ENCODE data around the gene AMBP. TPM values are rescaled to one million over a fixed set of nuclear protein-coding genes. Genes with fewer than 3 reads are reported as not detected.
A peak's percentile ranks its signal among the peaks of the same experiment; 100 is the strongest.

Gene AMBP
- total RNA-seq, 2 experiments from 2014 or later: not detected

GRCh38 chr9:114102484-114102883 lies 24.4 kb upstream of the AMBP start:
- POLR2A ChIA-PET: interaction anchor here (0.7 kb wide), 1 partner anchor 13 kb away, joined by 6 read pairs; no protein-coding TSS in a partner anchor
- no peak for DNase-seq
- H3K4me3 Mint-ChIP-seq: no peak overlapping the region
- H3K36me3 Mint-ChIP-seq: no peaks in the 10 kb centered on the region
- peaks cover 45% of the 10 kb centered on the region for H3K27me3 Mint-ChIP-seq
- no peak for ATAC-seq (ENCODE audit: low read depth)
- H3K27ac Mint-ChIP-seq: no peak overlapping the region
- no peaks in the 10 kb centered on the region for H3K4me1 Mint-ChIP-seq
- H3K9me3 Mint-ChIP-seq: peaks cover 2% of the 10 kb centered on the region

- no peak for ATAC-seq (ENCODE audit: low read depth)
- Mint-ChIP-seq H3K4me1 (peaks cover 1% of the 10 kb centered on the region), H3K9me3 (peaks cover 2% of the 10 kb centered on the region), H3K36me3 (no peaks in the 10 kb centered on the region), H3K4me3 (no peak overlapping the region), H3K27ac (no peak overlapping the region), H3K27me3 (peaks cover 52% of the 10 kb centered on the region)
- POLR2A ChIA-PET: no interaction called here
- no peak for DNase-seq
Measured at GRCh38 chr9:114100536-114100935, 22.4 kb upstream of the AMBP start.

DNA sequence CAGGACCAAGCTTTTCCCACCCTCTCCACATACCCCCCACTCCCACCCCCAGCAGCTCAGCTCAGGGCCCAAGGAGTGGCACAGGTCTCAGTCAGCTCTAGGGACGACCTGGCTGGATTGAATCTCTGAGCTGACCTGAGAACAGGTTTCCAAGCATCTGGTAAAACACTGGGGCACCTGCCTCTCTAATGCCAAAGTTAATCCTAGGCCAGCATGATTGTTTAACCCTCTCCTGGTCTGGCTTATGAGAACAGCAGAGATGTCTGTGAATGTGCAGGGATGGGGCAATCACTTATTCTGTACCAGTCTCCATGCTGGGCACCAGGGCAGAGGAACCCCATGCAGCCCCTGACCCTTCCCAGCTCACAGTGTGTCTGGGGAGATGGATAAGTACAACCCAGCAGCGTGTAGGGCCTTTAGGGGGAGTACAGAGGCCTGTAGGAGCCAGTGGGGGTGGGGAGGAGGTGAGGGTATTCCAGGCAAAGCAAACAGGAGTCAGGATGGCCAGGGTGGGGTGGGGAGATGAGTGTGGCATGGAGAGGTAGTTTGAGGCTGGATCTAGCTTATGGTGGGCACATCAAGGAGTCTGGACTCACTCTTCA lies 21.7 kb upstream of the AMBP start:
- Mint-ChIP-seq H3K27me3 (peaks cover 46% of the 10 kb centered on the region), H3K4me3 (no peak overlapping the region)

GRCh38 chr9:114098936-114099668 lies 21.0 kb upstream of the AMBP start, which contains the start of gene KIF12:
KIF12 (minus strand) TSS chr9:114099292; CDS start chr9:114099276, 16 bp downstream.
- H3K9me3 Mint-ChIP-seq: peaks cover 2% of the 10 kb centered on the region
- no peak for DNase-seq
- POLR2A ChIA-PET: no interaction called here
- H3K36me3 Mint-ChIP-seq: no peaks in the 10 kb centered on the region
- no peak within 1 kb of the TSS for H3K27ac Mint-ChIP-seq
- H3K4me1 Mint-ChIP-seq: peaks cover 1% of the 10 kb centered on the region
- H3K27me3 Mint-ChIP-seq: peaks cover 44% of the 10 kb centered on the region
- no peak within 1 kb of the TSS for H3K4me3 Mint-ChIP-seq
- ATAC-seq (ENCODE audit: low read depth): no peak

More for the DNA sequence above, 21.7 kb upstream of the AMBP start:
- H3K4me1 Mint-ChIP-seq: peaks cover 1% of the 10 kb centered on the region
- no peak overlapping the region for H3K27ac Mint-ChIP-seq
- H3K36me3 Mint-ChIP-seq: no peaks in the 10 kb centered on the region
- POLR2A ChIA-PET: no interaction called here
- DNase-seq (no peak), ATAC-seq (ENCODE audit: low read depth) (no peak)
- H3K9me3 Mint-ChIP-seq: peaks cover 2% of the 10 kb centered on the region

DNA sequence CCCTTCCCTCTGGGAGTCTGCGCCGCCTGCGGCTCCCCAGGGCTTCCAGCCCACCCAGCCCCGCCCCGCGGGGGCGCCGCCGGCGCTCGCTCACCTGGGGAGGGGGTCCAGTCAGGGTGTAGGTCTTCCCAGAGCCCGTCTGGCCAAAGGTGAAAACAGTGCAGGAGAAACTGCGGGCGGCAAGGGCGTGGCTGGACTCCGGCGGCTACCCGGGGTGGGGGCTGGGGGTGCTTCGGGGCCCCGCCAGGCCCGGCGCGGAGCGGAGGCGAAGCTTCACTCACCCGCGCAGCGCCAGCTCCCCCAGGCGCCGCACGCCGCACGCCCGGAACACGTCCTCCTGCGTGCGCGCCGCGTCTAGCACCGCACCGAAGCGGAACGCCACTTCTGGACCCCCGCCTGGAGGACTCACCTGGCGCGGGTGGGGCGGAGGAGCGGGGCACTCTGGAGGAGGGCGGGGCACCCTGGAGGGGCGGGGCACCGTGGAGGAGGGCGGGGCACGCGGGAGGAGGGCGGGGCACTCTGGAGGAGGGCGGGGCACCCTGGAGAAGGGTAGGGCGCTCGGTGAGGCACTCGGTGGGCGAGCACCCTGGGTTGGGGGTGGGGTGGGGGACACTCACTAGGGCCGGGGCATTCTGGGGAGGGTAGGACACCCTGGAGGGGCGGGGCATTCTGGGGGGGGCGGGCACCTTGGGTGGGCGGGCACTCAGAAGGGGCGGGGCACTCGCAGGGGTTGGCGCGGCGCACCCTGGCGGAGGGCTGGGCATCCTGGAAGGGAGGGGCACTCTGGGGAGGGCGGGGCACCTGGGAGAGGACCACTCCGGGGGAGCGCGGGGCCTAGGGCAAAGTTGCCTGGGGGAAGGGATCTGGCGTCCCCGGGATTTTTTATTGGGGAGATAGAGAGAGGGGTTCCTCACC lies 20.2 kb upstream of the AMBP start:
- peak; percentile 65 for ATAC-seq (ENCODE audit: low read depth)
- Mint-ChIP-seq H3K4me3 (no peak overlapping the region), H3K27ac (no peak overlapping the region), H3K36me3 (no peaks in the 10 kb centered on the region), H3K9me3 (peaks cover 2% of the 10 kb centered on the region), H3K27me3 (peaks cover 36% of the 10 kb centered on the region), H3K4me1 (peaks cover 1% of the 10 kb centered on the region)
- POLR2A ChIA-PET: no interaction called here
- peak; percentile 49 for DNase-seq

GRCh38 chr9:114097613-114098020 lies 19.5 kb upstream of the AMBP start:
- POLR2A ChIA-PET: no interaction called here
- DNase-seq: no peak
- Mint-ChIP-seq H3K36me3 (no peaks in the 10 kb centered on the region), H3K27me3 (peaks cover 32% of the 10 kb centered on the region), H3K27ac (no peak overlapping the region), H3K4me3 (peak overlapping the region; percentile 1), H3K4me1 (peaks cover 1% of the 10 kb centered on the region), H3K9me3 (peaks cover 2% of the 10 kb centered on the region)
- ATAC-seq (ENCODE audit: low read depth): no peak

DNA sequence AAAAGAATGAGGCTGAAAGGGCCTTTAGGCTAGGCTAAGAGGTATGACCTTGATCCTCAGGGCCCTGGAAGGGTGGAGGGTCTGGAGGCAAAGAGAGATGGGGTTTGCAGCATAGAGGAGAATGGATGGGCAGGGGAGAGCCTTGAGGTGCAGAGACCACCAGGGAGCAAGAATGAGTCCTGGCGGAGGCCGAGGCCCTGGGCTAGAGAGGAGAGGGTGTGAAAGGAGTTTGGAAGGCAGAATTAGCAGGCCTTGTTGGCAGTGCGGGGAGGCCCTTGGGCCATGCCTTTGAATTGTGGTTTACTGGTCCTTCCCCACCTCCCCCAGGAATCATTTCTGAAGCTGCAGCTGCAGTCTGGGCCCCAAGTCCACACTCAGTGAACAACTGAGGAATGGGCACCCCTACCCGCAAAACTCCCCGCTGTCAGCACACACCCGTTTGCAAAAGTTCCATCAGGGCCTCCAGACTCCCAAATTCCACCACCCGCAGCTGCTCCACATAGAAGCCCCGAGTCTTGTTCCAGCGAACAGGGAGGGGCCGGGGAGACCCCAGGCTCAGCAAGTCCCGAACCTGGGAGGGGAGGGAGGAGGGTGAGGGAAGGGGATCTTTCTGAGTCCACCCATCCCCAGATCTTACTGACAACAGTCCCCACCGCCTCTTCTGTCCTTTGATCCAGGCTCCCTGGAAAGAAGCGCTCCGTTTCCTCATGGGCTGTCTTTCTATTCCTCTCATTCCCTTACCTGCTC lies 18.9 kb upstream of the AMBP start:
- Mint-ChIP-seq H3K4me3 (no peak overlapping the region), H3K36me3 (no peaks in the 10 kb centered on the region), H3K27me3 (peaks cover 30% of the 10 kb centered on the region), H3K9me3 (peaks cover 2% of the 10 kb centered on the region), H3K27ac (no peak overlapping the region), H3K4me1 (peaks cover 1% of the 10 kb centered on the region)
- POLR2A ChIA-PET: no interaction called here
- DNase-seq: no peak
- no peak for ATAC-seq (ENCODE audit: low read depth)

GRCh38 chr9:114096041-114096511 lies 18.0 kb upstream of the AMBP start:
- peaks cover 28% of the 10 kb centered on the region for H3K27me3 Mint-ChIP-seq
- H3K27ac Mint-ChIP-seq: no peak overlapping the region
- ATAC-seq (ENCODE audit: low read depth) (no peak), DNase-seq (no peak)
- no peaks in the 10 kb centered on the region for H3K9me3 Mint-ChIP-seq
- no peaks in the 10 kb centered on the region for H3K36me3 Mint-ChIP-seq
- H3K4me1 Mint-ChIP-seq: peaks cover 1% of the 10 kb centered on the region
- no peak overlapping the region for H3K4me3 Mint-ChIP-seq
- POLR2A ChIA-PET: no interaction called here

GRCh38 chr9:114094971-114095370 lies 16.9 kb upstream of the AMBP start:
- ATAC-seq (ENCODE audit: low read depth) (no peak), DNase-seq (no peak)
- H3K36me3 Mint-ChIP-seq: no peaks in the 10 kb centered on the region
- H3K27me3 Mint-ChIP-seq: peaks cover 25% of the 10 kb centered on the region
- no peak overlapping the region for H3K27ac Mint-ChIP-seq
- POLR2A ChIA-PET: no interaction called here
- H3K4me3 Mint-ChIP-seq: no peak overlapping the region
- no peaks in the 10 kb centered on the region for H3K9me3 Mint-ChIP-seq
- peaks cover 1% of the 10 kb centered on the region for H3K4me1 Mint-ChIP-seq

DNA sequence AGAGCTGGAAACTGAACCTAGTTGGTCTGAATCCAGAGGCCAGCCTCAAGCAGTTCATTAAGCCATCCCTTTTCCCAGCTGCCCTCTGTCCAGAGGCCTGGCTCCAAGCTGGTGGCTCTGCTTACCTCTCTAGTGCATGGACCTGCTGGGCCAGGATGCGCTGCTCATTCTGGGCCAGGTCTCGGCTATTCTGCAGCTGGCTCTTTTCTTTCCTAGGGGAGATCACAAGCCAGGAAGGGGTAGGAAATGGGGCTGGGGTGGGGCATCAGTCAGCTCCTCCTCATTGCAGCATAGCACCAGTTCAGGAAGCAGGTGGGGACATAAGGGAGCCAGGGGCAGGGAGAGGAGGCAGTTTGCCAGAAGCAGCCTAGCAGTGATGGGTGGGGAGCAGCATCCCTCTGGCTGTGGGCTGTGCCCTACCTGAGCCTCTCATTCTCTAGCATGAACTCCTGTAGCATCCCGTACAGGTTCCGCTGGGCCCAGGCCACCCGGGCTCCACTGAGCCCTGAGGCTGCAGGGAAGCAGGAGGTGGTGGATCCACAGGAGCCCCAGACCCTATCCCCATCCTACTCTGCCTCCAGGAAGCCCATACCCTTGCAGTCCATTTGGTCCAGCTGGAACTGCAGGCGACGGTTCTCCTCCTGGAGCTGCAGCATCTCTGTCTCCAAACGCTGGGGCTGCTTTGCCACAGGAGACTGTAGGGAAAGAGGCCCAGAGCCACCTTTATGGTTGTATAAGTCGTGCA lies 15.8 kb upstream of the AMBP start:
- DNase-seq: no peak
- Mint-ChIP-seq H3K9me3 (no peaks in the 10 kb centered on the region), H3K4me3 (no peak overlapping the region), H3K36me3 (no peaks in the 10 kb centered on the region), H3K27ac (no peak overlapping the region), H3K27me3 (peaks cover 20% of the 10 kb centered on the region), H3K4me1 (peaks cover 1% of the 10 kb centered on the region)
- POLR2A ChIA-PET: no interaction called here
- ATAC-seq (ENCODE audit: low read depth): no peak

DNA sequence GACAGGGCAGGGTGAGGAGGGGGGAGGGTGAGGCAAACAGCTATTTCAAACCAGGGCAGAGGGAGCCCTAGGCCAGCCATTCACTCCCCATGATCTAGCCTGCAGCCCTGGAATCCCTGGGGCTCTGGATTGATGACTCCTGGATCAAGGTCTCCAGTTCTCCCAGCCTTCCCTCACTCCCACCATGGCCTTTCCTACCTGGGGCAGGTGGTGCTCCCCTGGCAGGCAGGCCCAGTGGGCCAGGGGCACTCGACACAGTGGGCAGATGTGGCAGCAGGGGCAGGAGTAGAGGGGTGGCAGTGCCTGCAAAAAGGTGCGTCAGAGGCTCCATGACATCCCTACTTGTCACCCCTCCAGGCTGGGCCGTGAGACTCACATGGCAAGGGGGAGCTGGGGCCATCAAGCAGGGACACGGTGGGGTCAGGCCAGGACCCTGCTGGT lies 15.0 kb upstream of the AMBP start:
- DNase-seq (no peak), ATAC-seq (ENCODE audit: low read depth) (no peak)
- POLR2A ChIA-PET: no interaction called here
- Mint-ChIP-seq H3K4me3 (no peak overlapping the region), H3K9me3 (no peaks in the 10 kb centered on the region), H3K36me3 (no peaks in the 10 kb centered on the region), H3K27me3 (peaks cover 19% of the 10 kb centered on the region), H3K27ac (no peak overlapping the region), H3K4me1 (peaks cover 1% of the 10 kb centered on the region)

DNA sequence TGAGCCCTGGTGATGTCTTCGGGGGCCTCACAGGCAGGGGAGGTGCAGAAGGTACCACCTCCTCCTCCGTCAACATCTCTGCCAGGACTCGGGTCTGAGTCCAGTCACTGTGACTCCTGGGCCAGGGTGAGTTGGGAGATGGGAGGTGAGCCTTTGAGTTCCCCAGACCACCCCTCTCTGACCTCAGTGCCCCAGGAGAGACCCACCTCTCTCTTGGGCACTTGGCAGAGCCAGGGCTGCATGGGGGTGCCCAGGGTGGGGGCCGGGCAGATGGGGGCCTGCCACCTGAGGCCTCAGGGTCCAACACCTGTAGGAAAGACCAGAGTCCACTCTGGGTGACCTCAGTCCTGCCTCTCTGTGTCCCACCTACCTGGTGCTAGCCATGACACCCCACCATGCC lies 14.2 kb upstream of the AMBP start:
- Mint-ChIP-seq H3K4me1 (peaks cover 1% of the 10 kb centered on the region), H3K4me3 (no peak overlapping the region), H3K36me3 (no peaks in the 10 kb centered on the region), H3K9me3 (no peaks in the 10 kb centered on the region), H3K27ac (no peak overlapping the region), H3K27me3 (peaks cover 15% of the 10 kb centered on the region)
- no peak for DNase-seq
- no peak for ATAC-seq (ENCODE audit: low read depth)
- POLR2A ChIA-PET: no interaction called here

Measured in activated naive CD8-positive, alpha-beta T cell treated with anti-CD3 and anti-CD28 coated beads, Interleukin-2, amount 10 ng/mL, durations not matched to agents 7 days and 5 days (primary cell).